ENCODE measurements around the gene SPAG16.

Gene SPAG16

GRCh38 chr2:214264171-214264570, 979.9 kb downstream of the SPAG16 start:
- Histone ChIP-seq H3K79me2 (ENCODE audit: insufficient read depth, low read length) (no peaks in the 10 kb centered on the region), H3K4me2 (ENCODE audit: low read depth, low read length, poor library complexity, severe bottlenecking) (no peak overlapping the region), H3K9me3 (ENCODE audit: insufficient read depth, low read depth, low read length) (no peaks in the 10 kb centered on the region), H3K9me2 (replicated peaks; ENCODE audit: low read depth, low read length) (no peaks in the 10 kb centered on the region), H3K9ac (ENCODE audit: low read depth, low read length, poor library complexity, severe bottlenecking) (no peak overlapping the region), H3K36me3 (ENCODE audit: insufficient read depth, low read length) (no peaks in the 10 kb centered on the region), H3K4me1 (ENCODE audit: insufficient read depth, low read length, poor library complexity, severe bottlenecking) (no peaks in the 10 kb centered on the region), H3K4me3 (ENCODE audit: low read length, poor library complexity, severe bottlenecking) (no peak overlapping the region), H3K27me3 (ENCODE audit: insufficient read depth, low read length, poor library complexity, severe bottlenecking) (no peaks in the 10 kb centered on the region), H4K20me1 (ENCODE audit: insufficient read depth, low read length, poor library complexity, severe bottlenecking) (no peaks in the 10 kb centered on the region), H2AFZ (ENCODE audit: low read length) (no peak overlapping the region), H3F3A (ENCODE audit: low read depth) (no peaks in the 10 kb centered on the region)
- TF ChIP-seq EZH2phosphoT487 (IDR thresholded peaks at IDR 0.05; ENCODE audit: borderline replicate concordance), result no peak

- no peak overlapping the region for H3K4me2 ChIP-seq (ENCODE audit: low read depth, low read length, poor library complexity, severe bottlenecking)
- H3K79me2 ChIP-seq (ENCODE audit: insufficient read depth, low read length), result no peaks in the 10 kb centered on the region
- no peaks in the 10 kb centered on the region for H4K20me1 ChIP-seq (ENCODE audit: insufficient read depth, low read length, poor library complexity, severe bottlenecking)
- H3K27me3 ChIP-seq (ENCODE audit: insufficient read depth, low read length, poor library complexity, severe bottlenecking), result no peaks in the 10 kb centered on the region
- H3K4me3 ChIP-seq (ENCODE audit: low read length, poor library complexity, severe bottlenecking), result no peak overlapping the region
- no peak overlapping the region for H3K9ac ChIP-seq (ENCODE audit: low read depth, low read length, poor library complexity, severe bottlenecking)
- no peaks in the 10 kb centered on the region for H3K36me3 ChIP-seq (ENCODE audit: insufficient read depth, low read length)
- H3K9me2 ChIP-seq (replicated peaks; ENCODE audit: low read depth, low read length), result no peaks in the 10 kb centered on the region
- no peaks in the 10 kb centered on the region for H3K9me3 ChIP-seq (ENCODE audit: insufficient read depth, low read depth, low read length)
- no peak overlapping the region for H2AFZ ChIP-seq (ENCODE audit: low read length)
- H3K4me1 ChIP-seq (ENCODE audit: insufficient read depth, low read length, poor library complexity, severe bottlenecking), result no peaks in the 10 kb centered on the region
- TF ChIP-seq, protein P1, sequence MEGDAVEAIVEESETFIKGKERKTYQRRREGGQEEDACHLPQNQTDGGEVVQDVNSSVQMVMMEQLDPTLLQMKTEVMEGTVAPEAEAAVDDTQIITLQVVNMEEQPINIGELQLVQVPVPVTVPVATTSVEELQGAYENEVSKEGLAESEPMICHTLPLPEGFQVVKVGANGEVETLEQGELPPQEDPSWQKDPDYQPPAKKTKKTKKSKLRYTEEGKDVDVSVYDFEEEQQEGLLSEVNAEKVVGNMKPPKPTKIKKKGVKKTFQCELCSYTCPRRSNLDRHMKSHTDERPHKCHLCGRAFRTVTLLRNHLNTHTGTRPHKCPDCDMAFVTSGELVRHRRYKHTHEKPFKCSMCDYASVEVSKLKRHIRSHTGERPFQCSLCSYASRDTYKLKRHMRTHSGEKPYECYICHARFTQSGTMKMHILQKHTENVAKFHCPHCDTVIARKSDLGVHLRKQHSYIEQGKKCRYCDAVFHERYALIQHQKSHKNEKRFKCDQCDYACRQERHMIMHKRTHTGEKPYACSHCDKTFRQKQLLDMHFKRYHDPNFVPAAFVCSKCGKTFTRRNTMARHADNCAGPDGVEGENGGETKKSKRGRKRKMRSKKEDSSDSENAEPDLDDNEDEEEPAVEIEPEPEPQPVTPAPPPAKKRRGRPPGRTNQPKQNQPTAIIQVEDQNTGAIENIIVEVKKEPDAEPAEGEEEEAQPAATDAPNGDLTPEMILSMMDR (conservative IDR thresholded peaks at IDR 0.05; ENCODE audit: low read length), result no peak
- no peak for TF ChIP-seq EZH2phosphoT487 (IDR thresholded peaks at IDR 0.05; ENCODE audit: borderline replicate concordance)
- H3F3A ChIP-seq (ENCODE audit: low read depth), result no peaks in the 10 kb centered on the region
These were observed 981.8 kb downstream of the SPAG16 start for GRCh38 chr2:214265991-214266489.

- no peaks in the 10 kb centered on the region for H3K9me2 ChIP-seq (replicated peaks; ENCODE audit: low read depth, low read length)
- H3K4me2 ChIP-seq (ENCODE audit: low read depth, low read length, poor library complexity, severe bottlenecking), result no peak overlapping the region
- no peak for TF ChIP-seq EZH2phosphoT487 (IDR thresholded peaks at IDR 0.05; ENCODE audit: borderline replicate concordance)
- TF ChIP-seq, protein P1 (conservative IDR thresholded peaks at IDR 0.05; ENCODE audit: low read length), result no peak
- no peak overlapping the region for H3K4me3 ChIP-seq (ENCODE audit: low read length, poor library complexity, severe bottlenecking)
- H3K79me2 ChIP-seq (ENCODE audit: insufficient read depth, low read length), result no peaks in the 10 kb centered on the region
- no peaks in the 10 kb centered on the region for H3K9me3 ChIP-seq (ENCODE audit: insufficient read depth, low read depth, low read length)
- H3K4me1 ChIP-seq (ENCODE audit: insufficient read depth, low read length, poor library complexity, severe bottlenecking), result no peaks in the 10 kb centered on the region
- no peaks in the 10 kb centered on the region for H3F3A ChIP-seq (ENCODE audit: low read depth)
- no peak overlapping the region for H2AFZ ChIP-seq (ENCODE audit: low read length)
- H4K20me1 ChIP-seq (ENCODE audit: insufficient read depth, low read length, poor library complexity, severe bottlenecking), result no peaks in the 10 kb centered on the region
- no peaks in the 10 kb centered on the region for H3K27me3 ChIP-seq (ENCODE audit: insufficient read depth, low read length, poor library complexity, severe bottlenecking)
- H3K9ac ChIP-seq (ENCODE audit: low read depth, low read length, poor library complexity, severe bottlenecking), result no peak overlapping the region
- H3K36me3 ChIP-seq (ENCODE audit: insufficient read depth, low read length), result no peaks in the 10 kb centered on the region
These were observed 993.6 kb downstream of the SPAG16 start for GRCh38 chr2:214277880-214278279.

- Histone ChIP-seq H3K9me2 (replicated peaks; ENCODE audit: low read depth, low read length) (no peaks in the 10 kb centered on the region; the same call in 1 of the 2 replicates), H4K20me1 (ENCODE audit: insufficient read depth, low read length, poor library complexity, severe bottlenecking) (no peaks in the 10 kb centered on the region), H3K36me3 (ENCODE audit: insufficient read depth, low read length) (no peaks in the 10 kb centered on the region), H3K79me2 (ENCODE audit: insufficient read depth, low read length) (no peaks in the 10 kb centered on the region), H3K4me3 (ENCODE audit: low read length, poor library complexity, severe bottlenecking) (no peak overlapping the region), H3K4me1 (ENCODE audit: insufficient read depth, low read length, poor library complexity, severe bottlenecking) (no peaks in the 10 kb centered on the region), H3K4me2 (ENCODE audit: low read depth, low read length, poor library complexity, severe bottlenecking) (no peak overlapping the region), H3F3A (ENCODE audit: low read depth) (no peaks in the 10 kb centered on the region), H3K9me3 (ENCODE audit: insufficient read depth, low read depth, low read length) (no peaks in the 10 kb centered on the region), H3K27me3 (ENCODE audit: insufficient read depth, low read length, poor library complexity, severe bottlenecking) (no peaks in the 10 kb centered on the region), H2AFZ (ENCODE audit: low read length) (no peak overlapping the region), H3K9ac (ENCODE audit: low read depth, low read length, poor library complexity, severe bottlenecking) (no peak overlapping the region)
- no peak for TF ChIP-seq EZH2phosphoT487 (IDR thresholded peaks at IDR 0.05; ENCODE audit: borderline replicate concordance)
- TF ChIP-seq, protein P1 (conservative IDR thresholded peaks at IDR 0.05; ENCODE audit: low read length), result no peak
These were observed 1001.7 kb downstream of the SPAG16 start for GRCh38 chr2:214286011-214286410.
